Endothelial cell (in vitro differentiated cells): ENCODE results near the gene CHMP1B. TPM values are rescaled to one million over a fixed set of nuclear protein-coding genes. Genes with fewer than 3 reads are reported as not detected.

ENCODE experiments used
- DNase-seq: peaks from one replicate; pipeline ENCODE4 v3.0.0; 2021; ENCODE audit warnings: low spot score
- H3K27ac Mint-ChIP-seq: one replicate; pipeline ENCODE4 v1.8.0; 2021; ENCODE audit warnings: mixed read lengths, inconsistent platforms; ENCODE audit not compliant: unreplicated experiment
- H3K27me3 Mint-ChIP-seq: one replicate; pipeline ENCODE4 v1.8.0; 2021; ENCODE audit warnings: mild to moderate bottlenecking, moderate library complexity, mixed read lengths, inconsistent platforms; ENCODE audit not compliant: unreplicated experiment
- H3K36me3 Mint-ChIP-seq: one replicate; pipeline ENCODE4 v1.8.0; 2021; ENCODE audit warnings: mild to moderate bottlenecking, low read depth, mixed read lengths, inconsistent platforms; ENCODE audit not compliant: unreplicated experiment
- H3K4me1 Mint-ChIP-seq: one replicate; pipeline ENCODE4 v1.8.0; 2021; ENCODE audit warnings: mild to moderate bottlenecking, mixed read lengths, inconsistent platforms; ENCODE audit not compliant: unreplicated experiment
- H3K4me3 Mint-ChIP-seq: one replicate; pipeline ENCODE4 v1.8.0; 2021; ENCODE audit warnings: mild to moderate bottlenecking, mixed read lengths, inconsistent platforms; ENCODE audit not compliant: unreplicated experiment
- H3K9me3 Mint-ChIP-seq: one replicate; pipeline ENCODE4 v1.8.0; 2021; ENCODE audit warnings: mixed read lengths, inconsistent platforms; ENCODE audit not compliant: unreplicated experiment
- total RNA-seq: library from RNA; stranded (reverse); fragmentation: NEBNext Ultra II Directional; extraction: Animal tissue kit (Norgen Biotek cat#: 25700); gene quantifications from one replicate; pipeline ENCODE4 v1.2.1, GENCODE V29; 2021; ENCODE audit not compliant: unreplicated experiment
- TF ChIP-seq, protein P1 (sequence below): fragments of 200-600 bp; sonication (generic); IDR thresholded peaks from one replicate; pipeline ENCODE4 v1.5.0; 2021; ENCODE audit warnings: antibody characterized with exemption; ENCODE audit not compliant: unreplicated experiment

Gene CHMP1B
- total RNA-seq, 1 donor from 2014 or later, result 38.5 TPM

DNA sequence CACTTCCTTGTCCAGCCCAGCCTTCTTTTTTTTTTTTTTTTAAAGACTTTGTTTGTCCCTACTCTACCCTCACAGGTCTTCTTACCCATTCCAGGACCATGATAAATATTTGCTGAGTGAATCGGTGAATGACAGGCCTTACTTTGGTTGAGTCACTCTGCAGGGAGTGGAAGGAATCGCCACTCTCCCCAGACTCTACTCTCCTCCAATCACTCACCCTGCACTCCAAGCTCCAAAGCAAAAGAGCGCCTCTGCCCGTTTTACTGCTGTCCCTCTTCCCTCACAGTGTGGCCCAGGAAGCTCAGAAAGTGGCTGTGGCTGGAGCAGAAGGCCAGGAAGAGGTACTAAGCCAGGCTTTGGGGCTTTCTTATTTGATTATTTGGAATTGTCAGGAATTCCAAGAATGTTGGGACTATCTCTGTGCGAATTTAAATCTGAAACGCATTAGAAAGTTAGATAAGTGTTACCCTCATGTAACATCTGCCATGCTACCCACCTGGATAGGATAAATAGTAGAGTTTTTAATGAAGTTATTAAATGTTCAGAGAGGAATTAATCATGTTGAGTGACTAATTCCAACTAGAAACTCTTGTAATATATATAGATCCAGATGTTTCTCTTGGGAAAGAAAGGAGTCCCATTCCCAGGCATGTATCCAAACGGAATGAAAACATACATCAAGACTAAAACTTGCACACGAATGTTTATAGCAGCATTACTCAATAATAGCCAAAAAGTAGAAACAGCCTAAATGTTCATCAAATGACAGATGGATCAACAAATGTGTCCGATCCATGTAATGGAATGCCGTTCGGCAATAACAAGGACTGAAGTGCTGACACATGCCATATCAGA, 43.0 kb upstream of the CHMP1B start:
- Mint-ChIP-seq H3K27ac (no peak overlapping the region), H3K4me3 (no peak overlapping the region), H3K9me3 (no peaks in the 10 kb centered on the region), H3K27me3 (no peaks in the 10 kb centered on the region), H3K36me3 (no peaks in the 10 kb centered on the region), H3K4me1 (no peaks in the 10 kb centered on the region)
- TF ChIP-seq, protein P1, sequence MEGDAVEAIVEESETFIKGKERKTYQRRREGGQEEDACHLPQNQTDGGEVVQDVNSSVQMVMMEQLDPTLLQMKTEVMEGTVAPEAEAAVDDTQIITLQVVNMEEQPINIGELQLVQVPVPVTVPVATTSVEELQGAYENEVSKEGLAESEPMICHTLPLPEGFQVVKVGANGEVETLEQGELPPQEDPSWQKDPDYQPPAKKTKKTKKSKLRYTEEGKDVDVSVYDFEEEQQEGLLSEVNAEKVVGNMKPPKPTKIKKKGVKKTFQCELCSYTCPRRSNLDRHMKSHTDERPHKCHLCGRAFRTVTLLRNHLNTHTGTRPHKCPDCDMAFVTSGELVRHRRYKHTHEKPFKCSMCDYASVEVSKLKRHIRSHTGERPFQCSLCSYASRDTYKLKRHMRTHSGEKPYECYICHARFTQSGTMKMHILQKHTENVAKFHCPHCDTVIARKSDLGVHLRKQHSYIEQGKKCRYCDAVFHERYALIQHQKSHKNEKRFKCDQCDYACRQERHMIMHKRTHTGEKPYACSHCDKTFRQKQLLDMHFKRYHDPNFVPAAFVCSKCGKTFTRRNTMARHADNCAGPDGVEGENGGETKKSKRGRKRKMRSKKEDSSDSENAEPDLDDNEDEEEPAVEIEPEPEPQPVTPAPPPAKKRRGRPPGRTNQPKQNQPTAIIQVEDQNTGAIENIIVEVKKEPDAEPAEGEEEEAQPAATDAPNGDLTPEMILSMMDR, result no peak
- DNase-seq, result no peak

- no peaks in the 10 kb centered on the region for H3K36me3 Mint-ChIP-seq
- no peak overlapping the region for H3K4me3 Mint-ChIP-seq
- DNase-seq, result no peak
- TF ChIP-seq, protein P1, result no peak
- H3K4me1 Mint-ChIP-seq, result no peaks in the 10 kb centered on the region
- no peak overlapping the region for H3K27ac Mint-ChIP-seq
- no peaks in the 10 kb centered on the region for H3K9me3 Mint-ChIP-seq
- no peaks in the 10 kb centered on the region for H3K27me3 Mint-ChIP-seq
Observed at GRCh38 chr18:11809895-11810294, 41.3 kb upstream of the CHMP1B start.

- H3K27me3 Mint-ChIP-seq, result no peaks in the 10 kb centered on the region
- TF ChIP-seq, protein P1, result no peak
- no peaks in the 10 kb centered on the region for H3K9me3 Mint-ChIP-seq
- no peak overlapping the region for H3K27ac Mint-ChIP-seq
- no peaks in the 10 kb centered on the region for H3K36me3 Mint-ChIP-seq
- no peaks in the 10 kb centered on the region for H3K4me1 Mint-ChIP-seq
- DNase-seq, result no peak
- no peak overlapping the region for H3K4me3 Mint-ChIP-seq
Observed at GRCh38 chr18:11810379-11810778, 40.8 kb upstream of the CHMP1B start.

DNA sequence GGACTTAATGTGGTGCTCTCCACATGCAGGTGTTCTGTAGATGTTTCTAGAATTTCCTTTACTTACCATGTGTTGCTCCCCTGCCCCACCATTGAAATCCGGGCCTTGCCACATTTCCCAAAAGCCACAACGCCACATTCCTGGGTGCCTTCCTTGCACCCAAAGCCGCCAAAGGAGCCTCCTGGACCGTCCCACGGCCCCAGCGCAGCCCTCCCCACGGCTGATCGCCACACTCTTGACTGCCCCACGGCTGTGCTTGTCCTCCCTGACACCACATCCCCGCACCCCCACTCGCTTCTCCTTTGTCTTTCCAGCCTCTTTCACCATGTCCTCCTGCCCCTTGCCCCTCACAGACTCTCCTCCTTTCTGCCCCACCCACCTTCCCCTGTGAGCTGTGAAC, 40.2 kb upstream of the CHMP1B start:
- Mint-ChIP-seq H3K4me3 (no peak overlapping the region), H3K4me1 (no peaks in the 10 kb centered on the region), H3K27me3 (no peaks in the 10 kb centered on the region), H3K9me3 (no peaks in the 10 kb centered on the region), H3K36me3 (no peaks in the 10 kb centered on the region), H3K27ac (no peak overlapping the region)
- TF ChIP-seq, protein P1, result no peak
- DNase-seq, result no peak

DNA sequence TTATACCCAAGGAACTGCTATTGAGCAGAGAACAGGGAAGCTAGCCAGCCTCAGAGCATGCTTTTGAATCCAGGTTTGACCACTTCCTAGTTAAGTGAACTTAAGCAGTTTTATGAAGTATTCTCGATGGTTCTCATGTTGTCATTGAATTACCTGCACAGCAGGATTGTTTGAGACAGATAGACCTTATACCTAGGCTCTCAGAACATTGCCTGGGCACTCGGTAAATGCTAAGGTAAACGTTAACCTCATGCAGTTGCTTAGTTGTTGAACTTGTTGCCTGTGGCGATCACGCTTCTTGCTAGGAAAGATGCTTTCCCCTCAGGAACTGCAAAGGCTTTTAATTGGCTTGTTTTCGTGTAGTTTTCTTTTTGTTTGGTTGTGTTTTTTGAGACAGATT, 34.0 kb upstream of the CHMP1B start:
- Mint-ChIP-seq H3K4me3 (no peak overlapping the region), H3K27me3 (no peaks in the 10 kb centered on the region), H3K27ac (no peak overlapping the region), H3K36me3 (no peaks in the 10 kb centered on the region), H3K9me3 (no peaks in the 10 kb centered on the region), H3K4me1 (no peaks in the 10 kb centered on the region)
- DNase-seq, result no peak
- TF ChIP-seq, protein P1, result no peak
